Measurements from ENCODE around the gene STEAP1.
"Not testable (repeated sequence)": the region's sequence is repeated elsewhere in the genome, so short reads cannot be mapped to it uniquely, and the experiment has no call there.

Gene STEAP1

GRCh38 chr7:90173127-90173844 lies 19.0 kb downstream of the STEAP1 start:
- no peak for DNase-seq (ENCODE audit: low read depth, low spot score)

- no peak for DNase-seq (ENCODE audit: low read depth, low spot score)
These were observed 21.4 kb downstream of the STEAP1 start for GRCh38 chr7:90175667-90176066.

DNA sequence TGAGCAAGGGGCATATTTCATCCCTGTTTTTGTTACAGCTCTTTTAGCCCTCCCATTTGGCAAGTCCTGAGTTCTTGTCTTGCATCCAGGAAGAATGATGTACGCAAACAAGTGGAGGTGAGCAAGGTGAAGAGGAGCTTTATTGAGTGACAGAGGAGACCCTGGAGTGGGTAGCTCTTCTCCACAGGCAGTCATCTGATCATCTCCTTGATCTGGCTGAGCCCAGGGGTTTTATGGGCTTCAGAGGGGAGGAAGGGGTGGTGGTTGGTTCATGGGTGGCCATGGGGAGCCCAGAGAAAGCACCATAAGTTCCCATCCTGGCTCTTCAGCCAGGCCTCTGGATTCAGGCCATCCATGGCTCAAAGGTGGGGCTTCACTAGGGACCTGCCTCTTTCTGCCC lies 21.9 kb downstream of the STEAP1 start:
- no peak for DNase-seq (ENCODE audit: low read depth, low spot score)

DNA sequence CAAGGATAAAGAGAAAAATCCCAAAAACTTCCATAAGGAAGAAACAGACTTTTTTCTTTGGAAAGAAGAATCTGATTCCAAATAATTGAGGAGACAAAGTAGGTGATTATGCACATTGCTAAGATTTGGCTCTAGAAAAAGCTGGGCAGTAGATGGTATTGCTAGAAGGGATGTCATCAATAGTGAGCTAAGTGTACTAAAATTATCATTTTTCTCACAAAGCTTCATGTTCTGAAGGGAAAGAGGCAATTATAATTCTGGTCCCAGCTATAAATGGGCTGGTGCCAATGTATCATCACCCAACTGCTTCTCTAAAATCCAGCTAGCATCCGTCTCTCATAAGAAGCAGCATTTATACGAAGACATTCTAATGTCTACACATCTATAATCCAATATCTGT lies 23.9 kb downstream of the STEAP1 start:
- no peak for DNase-seq (ENCODE audit: low read depth, low spot score)

DNA sequence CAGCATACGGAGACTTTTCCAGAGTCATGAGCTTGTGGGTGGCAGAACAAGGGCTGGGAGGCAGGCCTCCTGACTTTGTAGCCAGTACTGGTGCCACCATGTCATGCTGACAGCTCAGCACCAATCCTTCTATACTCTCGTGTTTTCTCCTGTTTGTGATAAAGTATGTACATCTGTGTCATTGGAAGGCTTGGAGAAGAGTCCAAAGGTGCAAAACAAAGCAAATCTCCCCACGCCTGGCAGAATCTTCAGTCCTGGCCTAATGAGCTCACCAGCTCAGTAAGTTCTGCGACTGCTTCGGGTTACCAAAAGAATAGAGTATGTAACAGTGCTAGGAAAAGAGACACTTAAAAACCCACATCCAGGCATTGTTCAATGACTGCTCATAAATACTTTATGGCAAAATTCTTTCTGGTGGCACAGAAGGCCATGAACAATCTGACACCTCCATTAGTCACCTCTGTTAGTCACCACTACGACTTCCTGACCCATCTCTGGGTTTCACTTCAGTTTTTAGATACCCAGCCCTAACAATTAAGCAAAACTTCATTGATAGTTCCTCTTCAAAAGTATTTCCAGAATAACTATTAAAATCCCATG lies 24.5 kb downstream of the STEAP1 start:
- DNase-seq (ENCODE audit: low read depth, low spot score) = no peak

GRCh38 chr7:90180011-90180585 lies 25.8 kb downstream of the STEAP1 start:
- no peak for DNase-seq (ENCODE audit: low read depth, low spot score)

- DNase-seq (ENCODE audit: low read depth, low spot score) = no peak
These were observed 26.4 kb downstream of the STEAP1 start for GRCh38 chr7:90180649-90181048.

DNA sequence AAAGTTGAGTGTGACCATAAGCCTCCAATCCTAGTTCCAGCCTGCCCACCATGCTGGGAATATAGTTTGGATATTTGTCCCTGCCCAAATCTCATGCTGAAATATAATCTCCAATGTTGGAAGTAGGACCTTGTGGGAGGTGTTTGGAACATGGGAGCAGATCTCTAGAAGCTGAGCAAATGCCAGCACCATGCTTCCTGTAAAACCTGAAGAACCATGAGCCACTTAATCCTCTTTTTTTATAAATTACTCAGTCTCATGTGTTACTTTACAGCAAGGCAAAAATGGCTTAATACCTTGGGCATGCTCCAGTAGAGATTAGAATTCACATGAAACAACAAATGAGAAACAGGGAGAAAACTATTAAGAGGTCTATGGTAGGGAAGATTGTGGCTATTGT lies 27.2 kb downstream of the STEAP1 start:
- no peak for DNase-seq (ENCODE audit: low read depth, low spot score)

DNA sequence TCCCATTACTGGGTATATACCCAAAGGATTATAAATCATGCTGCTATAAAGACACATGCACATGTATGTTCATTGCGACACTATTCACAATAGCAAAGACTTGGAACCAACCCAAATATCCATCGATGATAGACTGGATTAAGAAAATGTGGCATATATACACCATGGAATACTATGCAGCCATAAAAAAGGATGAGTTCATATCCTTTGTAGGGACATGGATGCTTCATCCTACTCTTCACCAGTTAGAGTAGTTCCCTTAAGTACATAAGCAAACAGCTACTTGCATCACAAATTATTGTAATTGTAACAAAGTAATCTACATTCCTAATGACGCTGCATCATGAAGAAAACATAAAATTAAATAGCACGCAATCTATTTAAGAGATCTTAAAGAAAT lies 32.0 kb downstream of the STEAP1 start:
- DNase-seq (ENCODE audit: low read depth, low spot score) = not testable (repeated sequence)

GRCh38 chr7:90187507-90188050 lies 33.3 kb downstream of the STEAP1 start:
- DNase-seq (ENCODE audit: low read depth, low spot score) = no peak

DNA sequence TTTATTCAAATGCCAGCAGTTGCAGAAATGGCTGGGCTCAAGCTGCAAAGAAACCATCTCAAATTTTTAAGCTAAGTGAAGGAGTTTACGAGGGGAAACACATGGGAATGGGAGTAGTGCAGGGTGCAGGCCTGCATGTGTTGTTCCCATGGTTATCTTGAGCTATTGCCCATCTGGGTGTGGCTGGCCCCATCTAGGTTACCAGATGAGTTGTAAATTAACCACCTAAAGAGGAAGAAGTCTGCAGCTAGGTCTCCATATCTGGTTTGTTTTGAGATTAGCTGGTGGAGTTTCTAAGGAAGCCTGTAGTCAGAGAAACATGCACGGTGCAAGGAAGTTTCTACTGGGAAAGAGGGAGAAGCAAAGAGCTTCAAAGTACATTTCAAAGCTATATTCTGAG lies 34.0 kb downstream of the STEAP1 start:
- no peak for DNase-seq (ENCODE audit: low read depth, low spot score)

- DNase-seq (ENCODE audit: low read depth, low spot score) = no peak
These were observed 36.7 kb downstream of the STEAP1 start for GRCh38 chr7:90190995-90191394.

GRCh38 chr7:90191648-90192047 lies 37.4 kb downstream of the STEAP1 start:
- DNase-seq (ENCODE audit: low read depth, low spot score) = no peak

- DNase-seq (ENCODE audit: low read depth, low spot score) = no peak
These were observed 38.8 kb downstream of the STEAP1 start for GRCh38 chr7:90192876-90193750.

- DNase-seq (ENCODE audit: low read depth, low spot score) = no peak
These were observed 40.9 kb downstream of the STEAP1 start for GRCh38 chr7:90194911-90195809.

- DNase-seq (ENCODE audit: low read depth, low spot score) = no peak
These were observed 47.4 kb downstream of the STEAP1 start for GRCh38 chr7:90201500-90202195.

GRCh38 chr7:90207956-90208355 lies 53.7 kb downstream of the STEAP1 start:
- DNase-seq (ENCODE audit: low read depth, low spot score) = no peak

DNA sequence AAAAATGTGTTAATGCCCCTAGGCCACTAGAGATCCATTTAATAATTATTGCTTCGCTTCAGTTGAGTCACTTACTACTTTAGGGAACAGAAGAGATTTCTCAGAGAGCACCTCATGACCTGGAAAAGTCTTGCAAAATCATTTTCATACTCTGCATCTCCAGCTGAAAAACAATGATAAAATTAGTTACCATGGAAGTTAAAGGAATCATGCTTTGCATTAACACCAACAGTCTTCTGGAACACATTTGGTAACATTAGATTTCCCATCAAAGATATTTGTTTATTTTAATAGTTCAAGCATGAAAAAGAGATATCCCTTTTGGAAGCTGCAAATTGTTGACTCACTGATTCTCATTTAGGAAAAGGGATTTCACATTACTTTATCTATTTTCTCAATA lies 55.5 kb downstream of the STEAP1 start:
- DNase-seq (ENCODE audit: low read depth, low spot score) = no peak

DNA sequence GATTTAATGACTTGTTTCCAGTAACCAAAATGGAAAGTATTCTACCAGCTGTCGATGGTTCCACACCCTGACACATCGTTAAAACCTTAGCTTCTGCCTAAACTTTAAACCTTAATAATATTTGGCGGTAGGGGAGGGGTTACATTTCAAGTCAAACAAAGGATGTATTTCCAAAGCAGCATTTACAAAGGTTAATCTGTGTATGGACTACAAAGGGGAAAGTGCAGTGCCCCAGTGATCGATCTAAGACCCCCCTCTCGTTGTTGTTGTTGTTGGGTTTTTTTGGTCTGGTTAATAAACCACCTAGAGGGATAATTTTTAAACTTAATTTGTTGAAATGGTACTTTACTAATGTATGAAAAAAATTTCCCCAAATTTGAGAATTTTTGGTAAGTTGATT lies 56.2 kb downstream of the STEAP1 start:
- DNase-seq (ENCODE audit: low read depth, low spot score) = no peak

DNA sequence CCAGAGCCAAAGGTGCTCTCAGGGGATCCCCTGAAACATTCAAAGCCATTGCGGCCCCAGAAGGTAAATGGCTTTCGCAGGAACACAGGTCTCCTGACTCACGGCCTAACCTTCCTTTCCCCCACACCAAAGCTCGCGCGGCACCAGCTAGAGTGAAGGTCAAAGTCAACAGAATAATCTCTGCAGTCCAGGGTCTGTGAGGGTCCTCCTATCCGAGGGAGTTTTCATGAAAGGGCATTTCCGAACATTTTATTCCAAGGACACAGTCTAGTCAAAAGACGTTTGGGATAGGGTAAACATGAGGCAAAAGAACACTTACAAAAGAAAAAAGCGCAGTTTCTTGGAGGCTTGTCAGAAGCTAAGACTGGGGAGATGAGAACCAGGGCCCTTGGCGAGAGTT lies 56.7 kb downstream of the STEAP1 start:
- no peak for DNase-seq (ENCODE audit: low read depth, low spot score)

Measured in activated CD4-positive, CD25-positive, alpha-beta regulatory T cell treated with anti-CD3 and anti-CD28 coated beads, Interleukin-2, amount 50 U/mL, for 16 hours (primary cell).